IMR-90 (cell line): ENCODE results near the gene GIT1. TPM values are rescaled to one million over a fixed set of nuclear protein-coding genes. Genes with fewer than 3 reads are reported as not detected.

Experiments
- ATAC-seq: fragments of 200-7000 bp; cut with Tn5 transposase; 2 replicates; pipeline ENCODE4 v1.9.1; 2020; ENCODE audit warnings: low read depth, mild to moderate bottlenecking, moderate library complexity
- BruUV-seq: library from RNA; stranded (reverse); fragments of 400-500 nt; replicated peaks from 2 replicates; lab custom pipeline; 2021; lab: Mats Ljungman, UMichigan
- CTCF ChIA-PET: fragments of 300-600 bp; formaldehyde crosslinking; extraction: SDS; loops from one replicate; lab custom pipeline; 2021; ENCODE audit warnings: antibody characterized with exemption; lab: Yijun Ruan, JAX
- POLR2A ChIA-PET: fragments of 300-600 bp; sonication (Branson Sonifier 250); formaldehyde crosslinking; loops from one replicate; lab custom pipeline; 2022; ENCODE audit warnings: antibody characterized with exemption; ENCODE audit not compliant: unreplicated experiment; lab: Charles Lee
- DNase-seq: peaks from one replicate; pipeline ENCODE4 v3.0.0; 2013
- H2AFZ ChIP-seq: replicated peaks from 2 replicates; pipeline ENCODE3; 2013; ENCODE audit warnings: low read length, mild to moderate bottlenecking; ENCODE audit not compliant: poor library complexity
- H2AK5ac ChIP-seq: 2 replicates; pipeline ENCODE4 v1.6.1; 2013; ENCODE audit warnings: low read depth, low read length, inconsistent platforms
- H2AK9ac ChIP-seq: replicated peaks from 2 replicates; pipeline ENCODE3; 2013; ENCODE audit warnings: mild to moderate bottlenecking, low read depth, low read length, moderate library complexity; ENCODE audit not compliant: poor library complexity
- H2BK120ac ChIP-seq: 2 replicates; pipeline ENCODE4 v1.6.1; 2013; ENCODE audit warnings: low read depth, low read length, inconsistent platforms
- H2BK15ac ChIP-seq: 3 replicates; pipeline ENCODE4 v1.6.1; 2013; ENCODE audit warnings: low read depth, low read length, inconsistent platforms
- H2BK20ac ChIP-seq: 2 replicates; pipeline ENCODE4 v1.6.1; 2013; ENCODE audit warnings: low read depth, mild to moderate bottlenecking, inconsistent platforms, low read length, moderate library complexity
- H2BK5ac ChIP-seq: 2 replicates; pipeline ENCODE4 v1.6.1; 2013; ENCODE audit warnings: mild to moderate bottlenecking, low read depth, low read length, inconsistent platforms; ENCODE audit not compliant: poor library complexity, severe bottlenecking
- H3K14ac ChIP-seq: replicated peaks from 2 replicates; pipeline ENCODE4 v1.6.1; 2013; ENCODE audit warnings: low read depth, low read length, inconsistent platforms
- H3K18ac ChIP-seq: 2 replicates; pipeline ENCODE4 v1.6.1; 2013; ENCODE audit warnings: low read depth, low read length, control low read depth
- H3K23ac ChIP-seq: 2 replicates; pipeline ENCODE4 v1.6.1; 2013; ENCODE audit warnings: low read depth, low read length, inconsistent platforms
- H3K27ac ChIP-seq: 2 replicates; pipeline ENCODE4 v1.5.1; 2013; ENCODE audit warnings: mild to moderate bottlenecking, control low read depth, low read length; ENCODE audit not compliant: insufficient read depth
- H3K27me3 ChIP-seq: 2 replicates; pipeline ENCODE4 v1.6.1; 2013; ENCODE audit warnings: low read length; ENCODE audit not compliant: control insufficient read depth, insufficient read depth
- H3K36me3 ChIP-seq: 2 replicates; pipeline ENCODE4 v1.6.1; 2013; ENCODE audit warnings: low read length, mixed read lengths; ENCODE audit not compliant: control insufficient read depth, insufficient read depth
- H3K4ac ChIP-seq: 2 replicates; pipeline ENCODE4 v1.6.1; 2013; ENCODE audit warnings: low read depth, low read length, inconsistent platforms
- H3K4me1 ChIP-seq: 2 replicates; pipeline ENCODE4 v1.6.1; 2013; ENCODE audit warnings: low read length, mixed read lengths; ENCODE audit not compliant: control insufficient read depth, insufficient read depth
- H3K4me2 ChIP-seq: 2 replicates; pipeline ENCODE4 v1.6.1; 2013; ENCODE audit warnings: low read depth, mild to moderate bottlenecking, control low read depth, low read length, moderate library complexity
- H3K4me3 ChIP-seq: 2 replicates; pipeline ENCODE4 v1.5.1; 2013; ENCODE audit warnings: low read depth, mild to moderate bottlenecking, control low read depth, low read length, moderate library complexity; ENCODE audit not compliant: insufficient read depth
- H3K56ac ChIP-seq: 2 replicates; pipeline ENCODE4 v1.6.1; 2013; ENCODE audit warnings: low read length, inconsistent platforms; ENCODE audit not compliant: insufficient read depth; ENCODE audit errors: extremely low read depth
- H3K79me1 ChIP-seq, 2 experiments: 2 replicates each; pipeline ENCODE4 v1.6.1; 2013; ENCODE audit warnings: low read length in 2 of 2, inconsistent platforms in 1 of 2, low read depth in 1 of 2
- H3K9ac ChIP-seq: 2 replicates; pipeline ENCODE4 v1.6.1; 2013; ENCODE audit warnings: low read depth, low read length, control low read depth
- H3K9me1 ChIP-seq: 2 replicates; pipeline ENCODE4 v1.6.1; 2013; ENCODE audit warnings: low read length, inconsistent platforms; ENCODE audit not compliant: insufficient read depth
- H3K9me3 ChIP-seq: 2 replicates; pipeline ENCODE4 v1.6.1; 2013; ENCODE audit warnings: low read length; ENCODE audit not compliant: control insufficient read depth, insufficient read depth
- H4K20me1 ChIP-seq: 2 replicates; pipeline ENCODE4 v1.6.1; 2013; ENCODE audit warnings: low read length, inconsistent platforms; ENCODE audit not compliant: insufficient read depth
- H4K5ac ChIP-seq: 2 replicates; pipeline ENCODE4 v1.6.1; 2013; ENCODE audit warnings: mild to moderate bottlenecking, low read depth, low read length, control low read depth
- H4K8ac ChIP-seq, 2 experiments: 2 replicates each; pipeline ENCODE4 v1.6.1; 2013; ENCODE audit warnings: low read depth in 2 of 2, low read length in 2 of 2, control low read depth in 1 of 2, inconsistent platforms in 1 of 2
- H4K91ac ChIP-seq: 2 replicates; pipeline ENCODE4 v1.6.1; 2013; ENCODE audit warnings: low read depth, low read length, inconsistent platforms; ENCODE audit not compliant: insufficient read depth
- MAFK ChIP-seq: IDR thresholded peaks from 2 replicates; pipeline ENCODE4 v1.6.1; 2012; ENCODE audit warnings: low read depth, low read length, improper control_type of control experiment
- WGBS, 2 experiments: methylation state at CpG; one replicate each; pipeline versions ENCODE4 v1.1.5 to v1.1.7; 2013; ENCODE audit warnings: missing lambda C conversion rate in 2 of 2; ENCODE audit not compliant: insufficient read length in 1 of 2; ENCODE audit errors: extremely low coverage in 2 of 2; 5-methylcytosine and 5-hydroxymethylcytosine counted together
- dilution Hi-C: fragments of 300-500 bp; cut with HindIII; formaldehyde crosslinking; loops from one replicate; pipeline ENCODE4 v1.14.3; 2018; ENCODE audit warnings: low sequenced_read_pairs; ENCODE audit not compliant: unreplicated experiment
- in situ Hi-C: fragments of 300-500 bp; cut with MboI; formaldehyde crosslinking; loops from 3 replicates; pipeline ENCODE4 v1.14.3; 2019; ENCODE audit warnings: low sequenced_read_pairs, inconsistent platforms, mixed read lengths
- intact Hi-C: fragments of 100-400 bp; cut with micrococcal nuclease; formaldehyde crosslinking; loops from 2 replicates; pipeline ENCODE4 v1.10.0; 2022
- polyA plus RNA-seq, 3 experiments: library from polyadenylated mRNA; depleted of rRNA; stranded (reverse); fragments of >200 nt; gene quantifications; 2 replicates each; pipeline ENCODE4 v1.2.3, GENCODE V29; 2012; ENCODE audit warnings: low replicate concordance in 1 of 3
- total RNA-seq: library from RNA; depleted of rRNA; stranded (reverse); fragments of >200 nt; gene quantifications from 2 replicates; pipeline ENCODE4 v1.2.3, GENCODE V29; 2012
- TF ChIP-seq, protein P1 (sequence below): conservative IDR thresholded peaks from 2 replicates; pipeline ENCODE4 v1.5.1; 2012; ENCODE audit warnings: mild to moderate bottlenecking, low read depth, low read length, improper control_type of control experiment

GIT1 gene
- total and polyA plus RNA-seq, 2 of the 4 experiments (the other 2 are of a cell fraction) = 14.2 to 34.2 TPM

DNA sequence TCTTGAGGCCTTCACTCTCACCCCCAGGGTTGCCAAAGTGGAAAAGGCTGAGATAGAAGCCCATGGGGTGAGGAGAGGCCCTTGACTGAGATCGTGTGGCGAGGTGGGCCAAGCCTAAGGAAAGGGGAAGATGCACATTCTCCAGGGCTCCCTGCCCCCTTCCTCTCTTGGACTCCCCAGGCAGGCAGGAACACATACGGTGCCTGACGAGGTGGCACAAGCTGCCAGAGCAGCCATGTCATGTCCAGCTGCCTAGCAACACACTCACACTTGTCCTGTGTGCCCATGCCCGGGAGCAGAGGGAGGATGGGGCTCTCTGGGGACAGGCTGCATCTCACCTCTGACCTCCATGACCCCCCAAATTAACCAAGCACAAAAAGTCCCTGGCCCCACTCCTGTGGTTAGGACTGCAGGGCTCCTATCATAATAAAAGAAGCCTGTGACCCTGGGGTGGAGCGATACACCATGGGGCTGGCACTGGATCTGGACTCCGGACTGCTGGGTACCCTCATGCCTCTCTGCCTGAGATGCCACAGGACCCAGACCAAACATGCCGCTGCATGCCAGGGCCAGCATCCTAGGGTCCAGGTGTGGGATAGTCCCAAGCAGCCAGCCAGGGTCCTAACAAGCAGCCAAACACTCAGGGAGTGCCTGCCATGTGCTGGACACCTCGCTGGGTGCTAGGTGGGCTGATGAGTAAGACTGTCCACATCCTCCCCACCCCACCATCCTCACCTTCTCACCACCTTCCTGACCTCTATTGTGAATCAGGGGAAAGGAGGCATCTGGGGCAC lies 2.6 kb downstream of the GIT1 start (continued):
- TF ChIP-seq, protein P1, sequence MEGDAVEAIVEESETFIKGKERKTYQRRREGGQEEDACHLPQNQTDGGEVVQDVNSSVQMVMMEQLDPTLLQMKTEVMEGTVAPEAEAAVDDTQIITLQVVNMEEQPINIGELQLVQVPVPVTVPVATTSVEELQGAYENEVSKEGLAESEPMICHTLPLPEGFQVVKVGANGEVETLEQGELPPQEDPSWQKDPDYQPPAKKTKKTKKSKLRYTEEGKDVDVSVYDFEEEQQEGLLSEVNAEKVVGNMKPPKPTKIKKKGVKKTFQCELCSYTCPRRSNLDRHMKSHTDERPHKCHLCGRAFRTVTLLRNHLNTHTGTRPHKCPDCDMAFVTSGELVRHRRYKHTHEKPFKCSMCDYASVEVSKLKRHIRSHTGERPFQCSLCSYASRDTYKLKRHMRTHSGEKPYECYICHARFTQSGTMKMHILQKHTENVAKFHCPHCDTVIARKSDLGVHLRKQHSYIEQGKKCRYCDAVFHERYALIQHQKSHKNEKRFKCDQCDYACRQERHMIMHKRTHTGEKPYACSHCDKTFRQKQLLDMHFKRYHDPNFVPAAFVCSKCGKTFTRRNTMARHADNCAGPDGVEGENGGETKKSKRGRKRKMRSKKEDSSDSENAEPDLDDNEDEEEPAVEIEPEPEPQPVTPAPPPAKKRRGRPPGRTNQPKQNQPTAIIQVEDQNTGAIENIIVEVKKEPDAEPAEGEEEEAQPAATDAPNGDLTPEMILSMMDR = no peak

DNA sequence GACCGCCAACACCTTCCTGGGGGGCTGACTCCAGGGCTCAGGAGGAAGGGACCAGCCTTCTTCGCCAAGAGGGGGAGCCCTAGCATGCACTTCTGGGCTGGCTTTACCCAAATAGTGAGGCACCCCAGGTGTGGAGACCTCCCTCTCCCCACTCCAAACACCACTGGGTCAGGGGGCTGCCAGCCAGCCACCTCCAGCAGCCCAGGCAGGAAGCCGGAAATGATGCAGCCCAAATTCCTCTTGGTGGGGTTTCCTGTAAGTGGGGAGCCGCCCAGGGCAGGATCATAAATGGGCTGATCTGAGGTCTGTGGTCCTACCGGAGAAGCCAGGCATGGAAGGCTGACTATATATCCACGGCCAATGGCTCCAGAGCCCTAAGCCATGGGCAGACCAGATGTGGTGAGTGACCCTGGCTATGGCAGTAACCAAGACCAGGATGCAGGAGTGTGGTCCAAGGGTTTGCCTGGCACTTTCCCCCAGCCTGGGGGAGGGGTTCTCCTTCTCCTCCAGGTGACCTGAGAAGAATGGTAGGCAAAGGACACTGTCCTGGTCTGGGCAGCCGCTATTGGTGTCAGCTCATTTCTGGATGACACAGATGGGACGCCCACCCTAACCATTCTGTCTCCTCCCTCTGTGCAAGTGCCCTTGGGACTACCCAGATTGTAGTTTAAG lies 4.2 kb downstream of the GIT1 start:
- Histone ChIP-seq H4K5ac (no peak overlapping the region), H3K36me3 (peaks cover 24% of the 10 kb centered on the region), H2AK9ac (peak overlapping the region; percentile 68), H3K4me1 (peaks cover 26% of the 10 kb centered on the region), H4K20me1 (peaks cover 62% of the 10 kb centered on the region), H3K56ac (no peak overlapping the region), H4K8ac (no peak overlapping the region), H3K9ac (no peak overlapping the region), H3K27me3 (no peaks in the 10 kb centered on the region), H3K4me3 (no peak overlapping the region), H2BK120ac (no peak overlapping the region), H2BK15ac (no peak overlapping the region), H3K27ac (no peak overlapping the region), H2BK20ac (no peak overlapping the region), H3K14ac (peak overlapping the region; percentile 2; the same call in 1 of the 2 replicates), H3K4ac (no peak overlapping the region; the same call in 1 of the 2 replicates), H3K23ac (peak overlapping the region; percentile 10; the same call in 1 of the 2 replicates), H2AK5ac (peak overlapping the region; percentile 30), H3K4me2 (no peak overlapping the region), H2BK5ac (no peak overlapping the region), H3K9me1 (peaks cover 26% of the 10 kb centered on the region), H4K91ac (peak overlapping the region; percentile 39; the same call in 1 of the 2 replicates), H3K18ac (no peak overlapping the region), H3K79me1 (peaks cover 38 to 85% of the 10 kb centered on the region in 2 experiments), H2AFZ (peak overlapping the region; percentile 41), H3K9me3 (no peaks in the 10 kb centered on the region)
- BruUV-seq = no TSS peak
- intact Hi-C loops = no loop called here
- ChIA-PET POLR2A (no interaction called here), CTCF (no interaction called here)
- in situ Hi-C loops = no loop called here
- ATAC-seq = no peak
- no peak for TF ChIP-seq MAFK
- TF ChIP-seq, protein P1 = peak; percentile 26; the same call in 1 of the 2 replicates
- no peak for DNase-seq
- dilution Hi-C loops = no loop called here
- WGBS, 2 experiments = 87% methylated on average over 3 of the region's 8 CpGs; no CpG with 5 or more reads in 1 of the 2 experiments
